HAP-1 (cell line): ENCODE data around the gene WDSUB1.

Source experiments
- DNase-seq, 2 experiments: peaks; one replicate each; pipeline ENCODE4 v3.0.0-alpha.2; 2016 to 2020; ENCODE audit warnings: low spot score in 2 of 2
- H3K27me3 ChIP-seq: fragments of 250-450 bp; sonication (Bioruptor Pico); 2 replicates; pipeline ENCODE4 v1.5.1; 2020; ENCODE audit warnings: low read depth, mild to moderate bottlenecking, moderate library complexity
- H3K36me3 ChIP-seq: fragments of 250-450 bp; sonication (Bioruptor Pico); replicated peaks from 2 replicates; pipeline ENCODE4 v1.5.1; 2020; ENCODE audit warnings: mild to moderate bottlenecking
- H3K4me1 ChIP-seq: fragments of 250-450 bp; sonication (Bioruptor Pico); 2 replicates; pipeline ENCODE4 v1.5.1; 2020; ENCODE audit warnings: mild to moderate bottlenecking
- H3K4me3 ChIP-seq: fragments of 250-450 bp; sonication (Bioruptor Pico); 2 replicates; pipeline ENCODE4 v1.5.1; 2020; ENCODE audit warnings: mild to moderate bottlenecking, moderate library complexity
- H3K9me3 ChIP-seq: fragments of 250-450 bp; sonication (Bioruptor Pico); 2 replicates; pipeline ENCODE4 v1.5.1; 2020; ENCODE audit warnings: mild to moderate bottlenecking, moderate library complexity
- in situ Hi-C: fragments of 300-500 bp; cut with MboI; formaldehyde crosslinking; loops from 3 replicates; pipeline ENCODE4 v1.14.3; 2020; ENCODE audit warnings: low sequenced_read_pairs, inconsistent platforms, mixed read lengths

WDSUB1 gene

DNA sequence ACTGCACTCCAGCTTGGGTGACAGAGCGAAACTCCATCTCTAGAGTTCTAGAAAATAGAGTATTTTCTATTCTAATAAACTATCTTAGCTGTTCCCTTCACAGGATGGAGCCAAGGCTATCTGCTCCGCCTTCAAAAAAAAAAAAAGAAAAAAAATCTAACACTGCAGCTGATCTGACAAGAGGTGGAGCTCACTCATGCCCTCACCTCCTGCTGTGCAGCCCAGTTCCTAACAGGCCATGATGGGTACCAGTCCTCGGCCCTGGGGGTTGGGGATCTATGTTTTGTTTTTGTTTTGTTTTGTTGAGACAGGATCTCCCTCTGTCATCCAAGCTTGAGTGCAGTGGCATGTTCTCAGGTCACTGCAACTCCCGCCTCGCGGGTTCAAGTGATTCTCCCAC is 3.0 kb downstream of the WDSUB1 start:
- in situ Hi-C loops: no loop called here
- peaks cover 13% of the 10 kb centered on the region for H3K4me1 ChIP-seq
- no peak for DNase-seq
- H3K9me3 ChIP-seq: no peaks in the 10 kb centered on the region
- H3K27me3 ChIP-seq: no peaks in the 10 kb centered on the region
- no peak overlapping the region for H3K4me3 ChIP-seq
- no peaks in the 10 kb centered on the region for H3K36me3 ChIP-seq

DNA sequence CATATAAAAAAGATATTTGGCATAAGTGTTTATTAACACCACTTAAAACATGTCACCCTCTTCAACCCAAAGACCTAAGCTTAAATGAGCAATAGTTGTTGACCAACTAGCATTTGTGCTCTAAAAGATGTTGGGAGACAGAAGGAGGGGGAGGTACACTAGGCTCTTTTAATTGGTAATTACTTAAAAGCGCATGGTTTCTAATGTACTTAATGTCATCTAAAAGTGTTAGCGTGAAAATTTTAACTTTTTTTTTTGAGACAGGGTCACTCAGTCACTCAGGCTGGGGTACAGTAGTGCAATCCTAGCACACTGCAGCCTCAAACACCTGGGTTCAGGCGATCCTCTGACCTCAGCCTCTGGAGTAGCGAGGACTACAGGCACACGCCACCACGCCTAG is 5.5 kb downstream of the WDSUB1 start:
- Histone ChIP-seq H3K36me3 (no peaks in the 10 kb centered on the region), H3K27me3 (no peaks in the 10 kb centered on the region), H3K4me3 (no peak overlapping the region), H3K9me3 (no peaks in the 10 kb centered on the region), H3K4me1 (peaks cover 3% of the 10 kb centered on the region; the same call in 1 of the 2 replicates)
- in situ Hi-C loops: no loop called here
- no peak for DNase-seq

- H3K4me1 ChIP-seq: no peaks in the 10 kb centered on the region
- no peak for DNase-seq
- no peak overlapping the region for H3K4me3 ChIP-seq
- H3K27me3 ChIP-seq: no peaks in the 10 kb centered on the region
- no peaks in the 10 kb centered on the region for H3K9me3 ChIP-seq
- in situ Hi-C loops: no loop called here
- H3K36me3 ChIP-seq: no peaks in the 10 kb centered on the region
Observed at GRCh38 chr2:159279700-159280099, 6.8 kb downstream of the WDSUB1 start.

DNA sequence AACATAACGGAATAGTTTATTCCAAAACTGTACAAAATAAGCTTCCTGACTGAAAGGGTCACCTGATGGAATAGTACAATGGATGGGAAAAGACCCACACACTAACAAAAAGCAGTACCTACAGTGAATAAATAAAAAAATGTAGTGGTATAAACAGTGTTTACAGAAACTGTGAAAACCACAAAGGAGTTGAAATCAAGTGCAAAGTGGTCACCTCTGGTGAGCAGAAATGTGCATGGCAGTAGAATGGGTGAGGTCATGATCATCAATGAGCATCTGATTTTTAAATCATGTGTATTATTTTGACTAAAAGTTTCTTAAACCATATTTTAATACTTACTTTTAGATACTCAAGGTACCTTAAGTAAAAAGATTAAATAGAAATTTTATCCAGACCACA is 11.4 kb downstream of the WDSUB1 start:
- H3K4me1 ChIP-seq: peaks cover 3% of the 10 kb centered on the region; the same call in 1 of the 2 replicates
- no peak overlapping the region for H3K4me3 ChIP-seq
- in situ Hi-C loops: no loop called here
- peaks cover 12% of the 10 kb centered on the region; the same call in 1 of the 2 replicates for H3K36me3 ChIP-seq
- DNase-seq: no peak
- no peaks in the 10 kb centered on the region for H3K9me3 ChIP-seq
- no peaks in the 10 kb centered on the region for H3K27me3 ChIP-seq

GRCh38 chr2:159272156-159272555 is 14.3 kb downstream of the WDSUB1 start:
- H3K9me3 ChIP-seq: no peaks in the 10 kb centered on the region
- in situ Hi-C loops: no loop called here
- no peak overlapping the region for H3K4me3 ChIP-seq
- H3K36me3 ChIP-seq: peaks cover 12% of the 10 kb centered on the region; the same call in 1 of the 2 replicates
- peaks cover 3% of the 10 kb centered on the region; the same call in 1 of the 2 replicates for H3K4me1 ChIP-seq
- no peak for DNase-seq
- H3K27me3 ChIP-seq: no peaks in the 10 kb centered on the region

DNA sequence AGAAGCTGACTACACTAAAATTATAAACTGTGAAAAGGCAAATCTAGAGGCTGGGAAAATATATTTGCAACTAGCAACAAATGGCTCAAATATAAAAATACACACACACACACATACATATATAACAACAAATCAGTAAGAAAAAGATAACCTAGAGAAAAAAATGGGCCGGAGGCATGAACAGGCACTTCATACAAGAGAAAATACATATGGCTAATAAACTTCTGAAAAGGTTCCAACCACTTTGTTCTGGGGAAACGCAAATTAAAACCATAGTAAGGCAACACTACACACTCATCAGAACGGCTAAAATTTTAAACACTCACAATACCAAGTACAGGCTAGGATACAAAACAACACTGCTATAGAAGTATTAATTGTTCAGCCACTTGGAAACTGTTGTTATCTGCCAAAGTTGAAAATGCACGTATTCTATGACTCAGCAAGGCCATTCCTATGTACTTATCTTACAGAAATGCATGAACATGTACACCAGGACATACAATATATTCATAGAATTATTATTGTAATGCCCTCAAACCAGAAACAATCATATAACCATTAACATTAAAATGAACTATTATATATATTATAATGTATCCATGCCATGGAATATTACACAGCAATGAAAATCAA is 15.6 kb downstream of the WDSUB1 start:
- Histone ChIP-seq H3K4me3 (no peak overlapping the region), H3K27me3 (no peaks in the 10 kb centered on the region), H3K4me1 (peaks cover 3% of the 10 kb centered on the region; the same call in 1 of the 2 replicates), H3K9me3 (no peaks in the 10 kb centered on the region), H3K36me3 (peaks cover 12% of the 10 kb centered on the region; the same call in 1 of the 2 replicates)
- no peak for DNase-seq
- in situ Hi-C loops: no loop called here

DNA sequence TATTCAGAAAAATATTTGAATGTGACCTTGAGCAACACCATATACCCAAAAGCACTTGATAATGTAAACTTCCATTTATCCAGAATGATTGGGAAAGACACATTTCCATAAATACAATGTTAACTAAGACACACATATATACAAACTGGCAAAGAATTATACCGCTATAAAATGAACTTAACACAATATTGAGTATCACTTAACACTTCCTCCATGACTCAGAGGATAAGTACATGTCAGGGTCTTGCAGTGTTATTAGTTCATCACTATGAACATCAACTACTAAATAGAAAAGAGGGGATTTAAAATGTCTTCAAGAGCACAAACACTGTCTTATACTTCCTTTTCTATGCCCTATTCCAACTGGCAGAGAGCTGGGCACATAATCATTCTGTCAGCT is 18.6 kb downstream of the WDSUB1 start:
- Histone ChIP-seq H3K27me3 (no peaks in the 10 kb centered on the region), H3K9me3 (no peaks in the 10 kb centered on the region), H3K4me1 (peaks cover 7% of the 10 kb centered on the region; the same call in 1 of the 2 replicates), H3K4me3 (no peak overlapping the region), H3K36me3 (peaks cover 12% of the 10 kb centered on the region; the same call in 1 of the 2 replicates)
- DNase-seq: no peak
- in situ Hi-C loops: no loop called here

GRCh38 chr2:159266554-159266953 is 19.9 kb downstream of the WDSUB1 start:
- in situ Hi-C loops: no loop called here
- H3K9me3 ChIP-seq: no peaks in the 10 kb centered on the region
- peaks cover 12% of the 10 kb centered on the region; the same call in 1 of the 2 replicates for H3K36me3 ChIP-seq
- no peak overlapping the region for H3K4me3 ChIP-seq
- peaks cover 7% of the 10 kb centered on the region; the same call in 1 of the 2 replicates for H3K4me1 ChIP-seq
- DNase-seq: no peak
- no peaks in the 10 kb centered on the region for H3K27me3 ChIP-seq

- Histone ChIP-seq H3K4me1 (0 out of 2 replicates have a peak, but pooled peaks cover 4% of the 10 kb centered on the region), H3K27me3 (no peaks in the 10 kb centered on the region), H3K4me3 (no peak overlapping the region), H3K9me3 (no peaks in the 10 kb centered on the region), H3K36me3 (peaks cover under 1% of the 10 kb centered on the region; the same call in 1 of the 2 replicates)
- in situ Hi-C loops: no loop called here
- DNase-seq: peak in 1 of 2 experiments; percentile 22
Observed at GRCh38 chr2:159265171-159265576, 21.3 kb downstream of the WDSUB1 start.

DNA sequence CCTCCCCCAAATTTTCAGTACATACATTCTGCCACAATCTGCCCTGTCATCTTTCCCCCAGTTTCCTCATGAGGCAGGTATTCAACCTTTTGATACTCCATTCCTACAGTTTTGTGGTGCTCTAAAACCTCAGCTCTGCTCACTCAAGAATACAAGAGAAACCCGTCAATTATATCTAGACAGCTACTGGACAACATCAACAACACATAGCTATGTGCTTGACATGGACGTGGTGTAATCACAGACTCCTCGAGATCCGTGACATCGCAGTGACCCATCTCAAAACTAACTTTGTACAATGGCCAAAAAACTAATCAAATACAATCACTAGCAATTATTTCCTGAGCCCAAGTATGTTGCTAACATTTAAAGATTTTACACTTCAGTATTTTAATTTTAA is 23.6 kb downstream of the WDSUB1 start:
- in situ Hi-C loops: no loop called here
- Histone ChIP-seq H3K27me3 (no peaks in the 10 kb centered on the region), H3K36me3 (no peaks in the 10 kb centered on the region), H3K4me1 (0 out of 2 replicates have a peak, but pooled peaks cover 4% of the 10 kb centered on the region), H3K9me3 (no peaks in the 10 kb centered on the region), H3K4me3 (no peak overlapping the region)
- DNase-seq: no peak

GRCh38 chr2:159262226-159262625 is 24.3 kb downstream of the WDSUB1 start:
- H3K4me1 ChIP-seq: 0 out of 2 replicates have a peak, but pooled peaks cover 4% of the 10 kb centered on the region
- no peak for DNase-seq
- in situ Hi-C loops: no loop called here
- no peaks in the 10 kb centered on the region for H3K9me3 ChIP-seq
- H3K27me3 ChIP-seq: no peaks in the 10 kb centered on the region
- H3K4me3 ChIP-seq: no peak overlapping the region
- H3K36me3 ChIP-seq: no peaks in the 10 kb centered on the region

DNA sequence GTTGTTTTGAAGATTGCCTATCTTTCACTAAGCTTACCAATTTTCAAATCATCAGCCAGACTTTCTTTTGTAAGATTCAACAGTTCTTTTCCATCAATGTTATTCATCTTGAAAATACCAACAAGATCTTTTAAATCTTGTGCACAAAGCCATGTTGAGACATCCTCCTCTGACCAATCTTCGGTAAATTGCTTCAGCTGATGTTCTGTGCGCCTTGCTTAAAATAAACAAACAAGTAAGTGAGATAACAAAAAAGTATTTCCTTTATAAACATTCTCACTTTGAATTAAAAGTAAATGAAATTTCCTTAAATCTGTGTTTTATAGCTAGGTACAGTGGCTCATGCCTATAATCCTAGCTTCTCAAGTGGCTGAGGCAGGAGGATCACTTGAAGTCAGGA is 30.3 kb downstream of the WDSUB1 start:
- Histone ChIP-seq H3K4me3 (no peak overlapping the region), H3K27me3 (no peaks in the 10 kb centered on the region), H3K36me3 (peaks cover 4% of the 10 kb centered on the region; the same call in 1 of the 2 replicates), H3K4me1 (no peaks in the 10 kb centered on the region; the same call in 1 of the 2 replicates), H3K9me3 (no peaks in the 10 kb centered on the region)
- no peak for DNase-seq
- in situ Hi-C loops: no loop called here

- Histone ChIP-seq H3K36me3 (peaks cover 4% of the 10 kb centered on the region; the same call in 1 of the 2 replicates), H3K9me3 (no peaks in the 10 kb centered on the region)
- in situ Hi-C loops: no loop called here
Observed at GRCh38 chr2:159252905-159253304, 33.6 kb downstream of the WDSUB1 start.

GRCh38 chr2:159251296-159252173 is 35.0 kb downstream of the WDSUB1 start:
- Histone ChIP-seq H3K4me1 (no peaks in the 10 kb centered on the region; the same call in 1 of the 2 replicates), H3K9me3 (no peaks in the 10 kb centered on the region), H3K27me3 (no peaks in the 10 kb centered on the region), H3K36me3 (peaks cover 8% of the 10 kb centered on the region; the same call in 1 of the 2 replicates), H3K4me3 (no peak overlapping the region)
- DNase-seq: no peak
- in situ Hi-C loops: no loop called here

More at GRCh38 chr2:159252905-159253304, 33.6 kb downstream of the WDSUB1 start:
- no peaks in the 10 kb centered on the region for H3K27me3 ChIP-seq
- H3K4me3 ChIP-seq: no peak overlapping the region
- no peak for DNase-seq
- no peaks in the 10 kb centered on the region; the same call in 1 of the 2 replicates for H3K4me1 ChIP-seq
